RWPE2 (cell line): ENCODE data around the gene KCNA2.

Source experiments
- ATAC-seq: fragments of 200-7000 bp; cut with Tn5 transposase; 3 replicates; pipeline ENCODE4 v1.9.1; 2021; ENCODE audit warnings: low read depth
- DNase-seq: peaks from one replicate; pipeline ENCODE4 v3.0.0-alpha.2; 2020; ENCODE audit warnings: low spot score
- H3K27ac ChIP-seq: fragments of 450-650 bp; 2 replicates; pipeline ENCODE4 v1.5.1; 2017; ENCODE audit warnings: mild to moderate bottlenecking; ENCODE audit not compliant: poor library complexity, severe bottlenecking
- H3K27me3 ChIP-seq: fragments of 250-450 bp; sonication (Bioruptor Pico); 2 replicates; pipeline ENCODE4 v1.5.1; 2021; ENCODE audit warnings: mild to moderate bottlenecking, moderate library complexity; ENCODE audit not compliant: insufficient read depth, poor library complexity, severe bottlenecking
- H3K36me3 ChIP-seq: fragments of 250-450 bp; sonication (Bioruptor Pico); 2 replicates; pipeline ENCODE4 v1.5.1; 2020; ENCODE audit warnings: low read depth, mild to moderate bottlenecking, moderate library complexity
- H3K4me1 ChIP-seq: fragments of 250-450 bp; sonication (Bioruptor Pico); 2 replicates; pipeline ENCODE4 v1.5.1; 2021; ENCODE audit warnings: mild to moderate bottlenecking, moderate library complexity; ENCODE audit not compliant: insufficient read depth, poor library complexity, severe bottlenecking
- H3K4me3 ChIP-seq: fragments of 250-450 bp; sonication (Bioruptor Pico); 2 replicates; pipeline ENCODE4 v1.5.1; 2021; ENCODE audit warnings: mild to moderate bottlenecking, moderate library complexity; ENCODE audit not compliant: severe bottlenecking
- H3K9me3 ChIP-seq: fragments of 250-450 bp; sonication (Bioruptor Pico); 2 replicates; pipeline ENCODE4 v1.5.1; 2021; ENCODE audit warnings: mild to moderate bottlenecking, moderate library complexity; ENCODE audit not compliant: severe bottlenecking
- CTCF ChIP-seq: fragments of 450-650 bp; IDR thresholded peaks from one replicate; pipeline ENCODE4 v1.5.1; 2017; ENCODE audit warnings: mild to moderate bottlenecking, moderate library complexity; ENCODE audit not compliant: poor library complexity, severe bottlenecking

The KCNA2 gene

GRCh38 chr1:110545492-110545891 is 60.7 kb downstream of the KCNA2 start:
- Histone ChIP-seq H3K4me3 (no peak overlapping the region), H3K27me3 (no peaks in the 10 kb centered on the region), H3K9me3 (no peaks in the 10 kb centered on the region), H3K36me3 (no peaks in the 10 kb centered on the region), H3K4me1 (no peaks in the 10 kb centered on the region), H3K27ac (no peak overlapping the region)
- no peak for TF ChIP-seq CTCF
- DNase-seq (no peak), ATAC-seq (no peak)

DNA sequence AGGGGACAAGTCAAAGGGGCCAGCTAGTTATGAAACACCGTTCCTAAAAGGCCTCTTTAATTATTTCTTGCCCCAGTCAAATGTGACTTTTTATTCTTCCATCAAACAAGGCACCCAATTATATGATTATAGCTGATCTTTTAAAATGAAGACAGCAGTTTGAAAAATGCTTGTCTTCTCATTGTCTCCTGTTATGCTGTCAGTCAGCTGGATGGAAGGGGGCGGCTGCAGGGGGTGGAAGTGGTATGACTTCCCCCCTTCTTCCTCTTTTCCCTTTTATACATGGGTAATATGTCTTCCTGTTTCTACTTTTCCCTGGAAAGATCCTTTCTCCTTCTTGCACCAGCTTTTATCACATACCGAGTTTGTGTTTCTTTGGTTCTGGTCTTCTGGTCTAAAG is 61.4 kb downstream of the KCNA2 start:
- H3K36me3 ChIP-seq, result no peaks in the 10 kb centered on the region
- no peak for ATAC-seq
- H3K9me3 ChIP-seq, result no peaks in the 10 kb centered on the region

More for the DNA sequence above, 61.4 kb downstream of the KCNA2 start:
- Histone ChIP-seq H3K27ac (no peak overlapping the region), H3K4me1 (no peaks in the 10 kb centered on the region), H3K27me3 (no peaks in the 10 kb centered on the region), H3K4me3 (no peak overlapping the region)
- TF ChIP-seq CTCF, result no peak
- DNase-seq, result no peak
